Measurements from ENCODE around the gene RBFOX2. TPM values are rescaled to one million over a fixed set of nuclear protein-coding genes. Genes with fewer than 3 reads are reported as not detected.

RBFOX2 gene
- polyA plus RNA-seq, 1 experiment: 222 TPM

DNA sequence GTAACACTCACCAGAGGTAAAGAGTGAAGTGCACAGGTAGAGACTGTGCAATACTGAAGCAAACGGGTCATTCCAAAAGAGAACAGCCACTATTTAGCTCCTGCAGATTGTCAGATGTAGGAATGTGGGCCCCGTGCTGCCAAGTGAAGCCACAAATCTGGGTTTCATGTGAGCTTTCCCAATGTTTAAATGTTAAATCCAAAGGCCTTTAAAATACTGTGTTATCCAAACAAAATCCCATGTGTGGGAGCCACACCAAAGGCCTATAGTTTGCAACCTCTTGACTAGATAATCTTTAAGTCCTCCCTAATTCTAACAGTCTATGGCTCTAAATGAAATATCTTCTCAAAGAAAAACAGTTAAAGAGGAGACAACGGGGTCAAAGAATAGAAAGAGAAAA is 43.3 kb downstream of the RBFOX2 start:
- H3K4me3 ChIP-seq (ENCODE audit: low read depth, low read length): no peak overlapping the region
- no peaks in the 10 kb centered on the region for H3K36me3 ChIP-seq (ENCODE audit: control insufficient read depth, insufficient read depth, low read length)
- no peak for TF ChIP-seq CTCF (IDR thresholded peaks at IDR 0.05; ENCODE audit: insufficient read depth, low read depth, low read length)
- H3K27me3 ChIP-seq (ENCODE audit: control insufficient read depth, insufficient read depth, low read length): no peaks in the 10 kb centered on the region
- ChIA-PET CTCF (interaction anchor here (1.0 to 4.8 kb wide), 2 partner anchors 10 to 81 kb away, joined by 3 to 21 read pairs; no protein-coding TSS in a partner anchor), POLR2A (no interaction called here)
- no peak for DNase-seq (ENCODE audit: low read depth)

DNA sequence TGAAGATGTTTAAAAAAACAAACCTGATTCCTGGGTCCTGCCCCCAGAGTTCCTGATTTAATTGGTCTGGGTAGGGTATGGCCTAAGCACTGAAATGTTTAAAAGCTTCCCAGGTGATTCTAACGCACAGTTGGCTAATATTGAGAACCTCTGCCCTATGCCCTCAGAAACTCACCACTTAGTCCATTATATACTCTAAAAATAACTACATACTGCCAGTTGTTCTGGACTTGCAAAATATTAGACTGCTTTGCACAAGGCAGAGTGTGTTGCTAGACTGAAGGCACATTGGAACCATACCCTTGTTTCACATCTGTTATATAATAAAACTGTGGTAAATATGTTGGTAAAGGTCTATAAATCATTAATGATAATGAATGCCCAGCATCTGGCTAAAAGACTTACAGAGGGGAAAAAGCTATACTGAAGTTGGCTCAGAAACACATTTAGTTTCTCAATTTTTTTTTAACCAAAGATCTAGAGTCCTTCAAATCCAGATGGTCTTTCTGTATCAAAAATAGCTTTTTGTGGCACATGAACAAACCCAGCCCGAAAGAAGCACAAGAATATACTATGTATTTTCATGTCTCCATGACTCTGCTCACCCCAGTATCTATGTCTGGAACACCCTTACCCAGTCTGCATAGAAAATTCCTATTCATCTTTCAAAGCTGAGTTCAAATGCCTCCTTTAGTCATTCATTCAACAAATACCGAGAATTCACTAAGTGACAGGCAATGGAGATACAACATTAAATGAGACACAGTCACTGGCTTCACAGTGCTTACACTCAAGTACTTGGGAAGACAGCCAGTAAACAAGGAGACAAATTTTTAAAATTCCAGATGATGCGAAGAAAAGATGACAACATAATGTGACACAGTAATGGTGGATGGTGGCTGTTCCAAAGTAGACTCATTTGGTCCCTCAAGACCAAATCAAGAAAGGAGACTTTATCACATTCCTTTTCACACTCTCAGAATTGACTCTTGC is 44.1 kb downstream of the RBFOX2 start:
- POLR2A ChIA-PET: interaction anchor here (0.5 to 0.6 kb wide), 3 partner anchors 9 to 128 kb away, joined by 3 to 7 read pairs (median 4); no protein-coding TSS in a partner anchor
- Histone ChIP-seq H3K4me3 (ENCODE audit: low read depth, low read length) (no peak overlapping the region), H3K27me3 (ENCODE audit: control insufficient read depth, insufficient read depth, low read length) (no peaks in the 10 kb centered on the region), H3K36me3 (ENCODE audit: control insufficient read depth, insufficient read depth, low read length) (no peaks in the 10 kb centered on the region)
- CTCF ChIA-PET: interaction anchor here (1.0 to 4.8 kb wide), 5 partner anchors 8 to 81 kb away, joined by 3 to 21 read pairs (median 10); no protein-coding TSS in a partner anchor
- no peak for DNase-seq (ENCODE audit: low read depth)
- no peak for TF ChIP-seq CTCF (IDR thresholded peaks at IDR 0.05; ENCODE audit: insufficient read depth, low read depth, low read length)

- ChIA-PET POLR2A (no interaction called here), CTCF (interaction anchor here (0.9 to 4.8 kb wide), 4 partner anchors 11 to 84 kb away, joined by 3 to 21 read pairs (median 14); no protein-coding TSS in a partner anchor)
- no peak for TF ChIP-seq CTCF (IDR thresholded peaks at IDR 0.05; ENCODE audit: insufficient read depth, low read depth, low read length)
Measured at GRCh38 chr22:35981900-35982299, 46.7 kb downstream of the RBFOX2 start.

DNA sequence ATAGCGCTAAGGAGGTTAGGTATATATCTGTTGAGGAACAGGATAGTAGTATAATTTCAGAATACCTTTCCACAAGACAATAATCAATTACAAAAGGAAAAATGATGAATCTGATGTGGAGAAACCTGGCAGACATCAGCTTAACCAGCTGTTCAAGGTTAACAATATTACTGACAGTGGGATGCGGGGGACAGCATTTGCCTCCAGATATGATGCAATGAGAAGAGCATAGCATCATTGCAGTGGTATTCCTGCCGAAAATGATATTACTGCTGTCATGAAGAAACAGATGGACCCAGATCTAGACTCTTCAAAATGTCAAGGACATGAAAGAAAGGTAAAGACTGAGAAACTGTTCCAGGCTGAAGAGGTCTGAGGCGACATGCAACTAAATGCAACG is 49.7 kb downstream of the RBFOX2 start:
- POLR2A ChIA-PET: no interaction called here
- CTCF ChIA-PET: interaction anchor here (3.1 kb wide), 1 partner anchor 87 kb away, joined by 11 read pairs; no protein-coding TSS in a partner anchor
- H3K4me3 ChIP-seq (ENCODE audit: low read depth, low read length): no peak overlapping the region
- no peak for TF ChIP-seq CTCF (IDR thresholded peaks at IDR 0.05; ENCODE audit: insufficient read depth, low read depth, low read length)
- H3K36me3 ChIP-seq (ENCODE audit: control insufficient read depth, insufficient read depth, low read length): no peaks in the 10 kb centered on the region
- no peak for DNase-seq (ENCODE audit: low read depth)
- no peaks in the 10 kb centered on the region for H3K27me3 ChIP-seq (ENCODE audit: control insufficient read depth, insufficient read depth, low read length)

More at GRCh38 chr22:35981900-35982299, 46.7 kb downstream of the RBFOX2 start:
- Histone ChIP-seq H3K27me3 (ENCODE audit: control insufficient read depth, insufficient read depth, low read length) (no peaks in the 10 kb centered on the region), H3K4me3 (ENCODE audit: low read depth, low read length) (no peak overlapping the region), H3K36me3 (ENCODE audit: control insufficient read depth, insufficient read depth, low read length) (no peaks in the 10 kb centered on the region)
- DNase-seq (ENCODE audit: low read depth): no peak

- no peak for TF ChIP-seq CTCF (IDR thresholded peaks at IDR 0.05; ENCODE audit: insufficient read depth, low read depth, low read length)
- H3K27me3 ChIP-seq (ENCODE audit: control insufficient read depth, insufficient read depth, low read length): no peaks in the 10 kb centered on the region
- ChIA-PET POLR2A (no interaction called here), CTCF (interaction anchor here (3.1 kb wide), 1 partner anchor 88 kb away, joined by 11 read pairs; no protein-coding TSS in a partner anchor)
- H3K4me3 ChIP-seq (ENCODE audit: low read depth, low read length): no peak overlapping the region
- H3K36me3 ChIP-seq (ENCODE audit: control insufficient read depth, insufficient read depth, low read length): no peaks in the 10 kb centered on the region
- no peak for DNase-seq (ENCODE audit: low read depth)
Measured at GRCh38 chr22:35978201-35978600, 50.4 kb downstream of the RBFOX2 start.
